HepG2 (cell line): ENCODE measurements around the gene PRR30. TPM values are rescaled to one million over a fixed set of nuclear protein-coding genes. Genes with fewer than 3 reads are reported as not detected.
A peak's percentile ranks its signal among the peaks of the same experiment; 100 is the strongest.

Experiments used
- EED ChIP-seq: sonication (generic); formaldehyde crosslinking; IDR thresholded peaks from 2 replicates; pipeline ENCODE4 v1.5.0; 2020; ENCODE audit warnings: mild to moderate bottlenecking, missing genetic modification reagents
- NFIB ChIP-seq: sonication (generic); formaldehyde crosslinking; IDR thresholded peaks from 2 replicates; pipeline ENCODE4 v1.9.0; 2021; ENCODE audit warnings: missing genetic modification reagents, mild to moderate bottlenecking, borderline replicate concordance
- ZC3H13 ChIP-seq: sonication (generic); formaldehyde crosslinking; IDR thresholded peaks from 2 replicates; pipeline ENCODE4 v1.8.1; 2023; ENCODE audit warnings: mild to moderate bottlenecking, missing genetic modification reagents, moderate library complexity
- ZNF550 ChIP-seq: sonication (generic); formaldehyde crosslinking; IDR thresholded peaks from 2 replicates; pipeline ENCODE4 v1.4.0; 2020; ENCODE audit warnings: mild to moderate bottlenecking, missing genetic modification reagents, borderline replicate concordance
- ZNF562 ChIP-seq: sonication (generic); formaldehyde crosslinking; IDR thresholded peaks from 2 replicates; pipeline ENCODE4 v1.8.0; 2022; ENCODE audit warnings: missing genetic modification reagents, borderline replicate concordance
- polyA plus RNA-seq, 8 experiments: library from polyadenylated mRNA; depleted of rRNA in 3 of 8; stranded (reverse) in 7 of 8; unstranded in 1 of 8; fragments of >200 nt; fragmentation: Illumina TruSeq in 4 of 8; extraction: Trizol in 4 of 8; gene quantifications; 2 replicates each; pipeline versions ENCODE4 v1.2.1 to v1.2.3, GENCODE V29; 2011 to 2016; ENCODE audit warnings: low read depth in 4 of 8, missing spikeins in 1 of 8, mixed read lengths in 1 of 8; ENCODE audit not compliant: insufficient read depth in 1 of 8
- total RNA-seq, 5 experiments: library from RNA; depleted of rRNA; stranded (reverse); fragments of >200 nt; fragmentation: Illumina TruSeq; extraction: Trizol; gene quantifications; 2 replicates each; pipeline ENCODE4 v1.2.3, GENCODE V29; 2016; ENCODE audit warnings: low read depth in 1 of 5
- TF ChIP-seq, protein P1 (sequence below): sonication (generic); formaldehyde crosslinking; IDR thresholded peaks from 2 replicates; pipeline ENCODE4 v1.5.1; 2020; ENCODE audit warnings: mild to moderate bottlenecking, missing genetic modification reagents, moderate library complexity
- TF ChIP-seq, protein P2 (sequence below): sonication (generic); formaldehyde crosslinking; IDR thresholded peaks from 2 replicates; pipeline ENCODE4 v1.4.0; 2020; ENCODE audit warnings: missing genetic modification reagents, mild to moderate bottlenecking, borderline replicate concordance
- TF ChIP-seq, protein P3 (sequence below): sonication (generic); formaldehyde crosslinking; IDR thresholded peaks from one replicate; pipeline ENCODE4 v1.5.1; 2020; ENCODE audit warnings: mild to moderate bottlenecking, missing genetic modification reagents; ENCODE audit errors: not compliant biosample characterization
- TF ChIP-seq, protein P4 (sequence below): IDR thresholded peaks from 2 replicates; pipeline ENCODE4 v1.4.0; 2020; ENCODE audit warnings: mild to moderate bottlenecking, missing genetic modification reagents

The PRR30 gene
- total and polyA plus RNA-seq, 2 of the 13 experiments (the other 11 are each of a cell fraction or from before 2014, with no cell fraction given), result not detected

DNA sequence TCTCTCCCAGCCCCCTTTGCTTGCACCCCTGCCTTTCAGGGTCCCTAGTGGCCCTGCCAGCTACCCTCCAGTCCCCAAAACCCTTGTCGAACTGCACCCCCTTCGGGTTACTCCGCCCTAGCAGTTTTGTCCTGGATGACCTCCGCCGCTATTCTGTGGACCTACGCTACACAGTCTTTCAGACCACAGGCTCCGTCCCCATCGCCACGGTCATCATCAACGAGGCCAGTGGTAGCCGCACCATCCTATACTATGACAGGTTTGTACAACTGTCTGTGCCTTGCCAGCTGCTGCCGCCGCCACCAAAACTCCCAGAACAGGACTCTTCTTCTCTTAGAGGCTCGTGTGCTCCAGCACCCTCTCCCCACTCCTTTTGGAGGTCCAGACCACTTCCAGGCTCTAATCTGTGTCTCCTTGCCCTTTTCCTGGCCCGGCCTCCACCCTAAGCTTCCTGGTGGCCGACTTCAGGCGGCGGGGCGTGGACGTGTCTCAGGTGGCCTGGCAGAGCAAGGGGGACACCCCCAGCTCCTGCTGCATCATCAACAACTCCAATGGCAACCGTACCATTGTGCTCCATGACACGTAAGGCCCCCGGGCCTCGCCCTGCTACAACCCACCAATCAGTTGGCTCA, 44.7 kb downstream of the PRR30 start (continued):
- TF ChIP-seq, protein P1, sequence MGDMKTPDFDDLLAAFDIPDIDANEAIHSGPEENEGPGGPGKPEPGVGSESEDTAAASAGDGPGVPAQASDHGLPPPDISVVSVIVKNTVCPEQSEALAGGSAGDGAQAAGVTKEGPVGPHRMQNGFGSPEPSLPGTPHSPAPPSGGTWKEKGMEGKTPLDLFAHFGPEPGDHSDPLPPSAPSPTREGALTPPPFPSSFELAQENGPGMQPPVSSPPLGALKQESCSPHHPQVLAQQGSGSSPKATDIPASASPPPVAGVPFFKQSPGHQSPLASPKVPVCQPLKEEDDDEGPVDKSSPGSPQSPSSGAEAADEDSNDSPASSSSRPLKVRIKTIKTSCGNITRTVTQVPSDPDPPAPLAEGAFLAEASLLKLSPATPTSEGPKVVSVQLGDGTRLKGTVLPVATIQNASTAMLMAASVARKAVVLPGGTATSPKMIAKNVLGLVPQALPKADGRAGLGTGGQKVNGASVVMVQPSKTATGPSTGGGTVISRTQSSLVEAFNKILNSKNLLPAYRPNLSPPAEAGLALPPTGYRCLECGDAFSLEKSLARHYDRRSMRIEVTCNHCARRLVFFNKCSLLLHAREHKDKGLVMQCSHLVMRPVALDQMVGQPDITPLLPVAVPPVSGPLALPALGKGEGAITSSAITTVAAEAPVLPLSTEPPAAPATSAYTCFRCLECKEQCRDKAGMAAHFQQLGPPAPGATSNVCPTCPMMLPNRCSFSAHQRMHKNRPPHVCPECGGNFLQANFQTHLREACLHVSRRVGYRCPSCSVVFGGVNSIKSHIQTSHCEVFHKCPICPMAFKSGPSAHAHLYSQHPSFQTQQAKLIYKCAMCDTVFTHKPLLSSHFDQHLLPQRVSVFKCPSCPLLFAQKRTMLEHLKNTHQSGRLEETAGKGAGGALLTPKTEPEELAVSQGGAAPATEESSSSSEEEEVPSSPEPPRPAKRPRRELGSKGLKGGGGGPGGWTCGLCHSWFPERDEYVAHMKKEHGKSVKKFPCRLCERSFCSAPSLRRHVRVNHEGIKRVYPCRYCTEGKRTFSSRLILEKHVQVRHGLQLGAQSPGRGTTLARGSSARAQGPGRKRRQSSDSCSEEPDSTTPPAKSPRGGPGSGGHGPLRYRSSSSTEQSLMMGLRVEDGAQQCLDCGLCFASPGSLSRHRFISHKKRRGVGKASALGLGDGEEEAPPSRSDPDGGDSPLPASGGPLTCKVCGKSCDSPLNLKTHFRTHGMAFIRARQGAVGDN (CRISPR knock-in tag), result peak; percentile 75
- peak; percentile 12; the same call in 1 of the 2 replicates for TF ChIP-seq ZNF550
- TF ChIP-seq, protein P2, sequence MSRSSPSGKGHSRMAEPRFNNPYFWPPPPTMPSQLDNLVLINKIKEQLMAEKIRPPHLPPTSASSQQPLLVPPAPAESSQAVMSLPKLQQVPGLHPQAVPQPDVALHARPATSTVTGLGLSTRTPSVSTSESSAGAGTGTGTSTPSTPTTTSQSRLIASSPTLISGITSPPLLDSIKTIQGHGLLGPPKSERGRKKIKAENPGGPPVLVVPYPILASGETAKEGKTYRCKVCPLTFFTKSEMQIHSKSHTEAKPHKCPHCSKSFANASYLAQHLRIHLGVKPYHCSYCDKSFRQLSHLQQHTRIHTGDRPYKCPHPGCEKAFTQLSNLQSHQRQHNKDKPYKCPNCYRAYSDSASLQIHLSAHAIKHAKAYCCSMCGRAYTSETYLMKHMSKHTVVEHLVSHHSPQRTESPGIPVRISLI (CRISPR knock-in tag), result no peak
- TF ChIP-seq, protein P3, sequence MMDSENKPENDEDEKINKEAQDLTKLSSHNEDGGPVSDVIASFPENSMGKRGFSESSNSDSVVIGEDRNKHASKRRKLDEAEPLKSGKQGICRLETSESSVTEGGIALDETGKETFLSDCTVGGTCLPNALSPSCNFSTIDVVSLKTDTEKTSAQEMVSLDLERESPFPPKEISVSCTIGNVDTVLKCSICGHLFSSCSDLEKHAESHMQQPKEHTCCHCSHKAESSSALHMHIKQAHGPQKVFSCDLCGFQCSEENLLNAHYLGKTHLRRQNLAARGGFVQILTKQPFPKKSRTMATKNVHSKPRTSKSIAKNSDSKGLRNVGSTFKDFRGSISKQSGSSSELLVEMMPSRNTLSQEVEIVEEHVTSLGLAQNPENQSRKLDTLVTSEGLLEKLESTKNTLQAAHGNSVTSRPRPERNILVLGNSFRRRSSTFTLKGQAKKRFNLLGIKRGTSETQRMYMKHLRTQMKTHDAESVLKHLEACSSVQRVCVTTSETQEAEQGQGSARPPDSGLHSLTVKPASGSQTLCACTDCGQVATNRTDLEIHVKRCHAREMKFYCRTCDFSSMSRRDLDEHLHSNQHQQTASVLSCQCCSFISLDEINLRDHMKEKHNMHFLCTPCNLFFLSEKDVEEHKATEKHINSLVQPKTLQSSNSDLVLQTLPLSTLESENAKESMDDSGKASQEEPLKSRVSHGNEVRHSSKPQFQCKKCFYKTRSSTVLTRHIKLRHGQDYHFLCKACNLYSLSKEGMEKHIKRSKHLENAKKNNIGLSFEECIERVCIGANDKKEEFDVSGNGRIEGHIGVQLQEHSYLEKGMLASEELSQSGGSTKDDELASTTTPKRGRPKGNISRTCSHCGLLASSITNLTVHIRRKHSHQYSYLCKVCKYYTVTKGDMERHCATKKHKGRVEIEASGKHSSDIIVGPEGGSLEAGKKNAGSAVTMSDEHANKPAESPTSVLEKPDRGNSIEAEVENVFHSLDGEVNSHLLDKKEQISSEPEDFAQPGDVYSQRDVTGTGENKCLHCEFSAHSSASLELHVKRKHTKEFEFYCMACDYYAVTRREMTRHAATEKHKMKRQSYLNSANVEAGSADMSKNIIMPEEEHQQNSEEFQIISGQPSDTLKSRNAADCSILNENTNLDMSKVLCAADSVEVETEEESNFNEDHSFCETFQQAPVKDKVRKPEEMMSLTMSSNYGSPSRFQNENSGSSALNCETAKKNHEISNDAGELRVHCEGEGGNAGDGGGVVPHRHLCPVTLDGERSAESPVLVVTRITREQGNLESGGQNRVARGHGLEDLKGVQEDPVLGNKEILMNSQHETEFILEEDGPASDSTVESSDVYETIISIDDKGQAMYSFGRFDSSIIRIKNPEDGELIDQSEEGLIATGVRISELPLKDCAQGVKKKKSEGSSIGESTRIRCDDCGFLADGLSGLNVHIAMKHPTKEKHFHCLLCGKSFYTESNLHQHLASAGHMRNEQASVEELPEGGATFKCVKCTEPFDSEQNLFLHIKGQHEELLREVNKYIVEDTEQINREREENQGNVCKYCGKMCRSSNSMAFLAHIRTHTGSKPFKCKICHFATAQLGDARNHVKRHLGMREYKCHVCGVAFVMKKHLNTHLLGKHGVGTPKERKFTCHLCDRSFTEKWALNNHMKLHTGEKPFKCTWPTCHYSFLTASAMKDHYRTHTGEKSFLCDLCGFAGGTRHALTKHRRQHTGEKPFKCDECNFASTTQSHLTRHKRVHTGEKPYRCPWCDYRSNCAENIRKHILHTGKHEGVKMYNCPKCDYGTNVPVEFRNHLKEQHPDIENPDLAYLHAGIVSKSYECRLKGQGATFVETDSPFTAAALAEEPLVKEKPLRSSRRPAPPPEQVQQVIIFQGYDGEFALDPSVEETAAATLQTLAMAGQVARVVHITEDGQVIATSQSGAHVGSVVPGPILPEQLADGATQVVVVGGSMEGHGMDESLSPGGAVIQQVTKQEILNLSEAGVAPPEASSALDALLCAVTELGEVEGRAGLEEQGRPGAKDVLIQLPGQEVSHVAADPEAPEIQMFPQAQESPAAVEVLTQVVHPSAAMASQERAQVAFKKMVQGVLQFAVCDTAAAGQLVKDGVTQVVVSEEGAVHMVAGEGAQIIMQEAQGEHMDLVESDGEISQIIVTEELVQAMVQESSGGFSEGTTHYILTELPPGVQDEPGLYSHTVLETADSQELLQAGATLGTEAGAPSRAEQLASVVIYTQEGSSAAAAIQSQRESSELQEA, result no peak
- TF ChIP-seq NFIB (CRISPR knock-in tag), result peak; percentile 86; the same call in 1 of the 2 replicates
- TF ChIP-seq ZNF562 (CRISPR knock-in tag), result no peak
- no peak for TF ChIP-seq EED
- TF ChIP-seq ZC3H13 (CRISPR knock-in tag), result peak; percentile 45
- TF ChIP-seq, protein P4, sequence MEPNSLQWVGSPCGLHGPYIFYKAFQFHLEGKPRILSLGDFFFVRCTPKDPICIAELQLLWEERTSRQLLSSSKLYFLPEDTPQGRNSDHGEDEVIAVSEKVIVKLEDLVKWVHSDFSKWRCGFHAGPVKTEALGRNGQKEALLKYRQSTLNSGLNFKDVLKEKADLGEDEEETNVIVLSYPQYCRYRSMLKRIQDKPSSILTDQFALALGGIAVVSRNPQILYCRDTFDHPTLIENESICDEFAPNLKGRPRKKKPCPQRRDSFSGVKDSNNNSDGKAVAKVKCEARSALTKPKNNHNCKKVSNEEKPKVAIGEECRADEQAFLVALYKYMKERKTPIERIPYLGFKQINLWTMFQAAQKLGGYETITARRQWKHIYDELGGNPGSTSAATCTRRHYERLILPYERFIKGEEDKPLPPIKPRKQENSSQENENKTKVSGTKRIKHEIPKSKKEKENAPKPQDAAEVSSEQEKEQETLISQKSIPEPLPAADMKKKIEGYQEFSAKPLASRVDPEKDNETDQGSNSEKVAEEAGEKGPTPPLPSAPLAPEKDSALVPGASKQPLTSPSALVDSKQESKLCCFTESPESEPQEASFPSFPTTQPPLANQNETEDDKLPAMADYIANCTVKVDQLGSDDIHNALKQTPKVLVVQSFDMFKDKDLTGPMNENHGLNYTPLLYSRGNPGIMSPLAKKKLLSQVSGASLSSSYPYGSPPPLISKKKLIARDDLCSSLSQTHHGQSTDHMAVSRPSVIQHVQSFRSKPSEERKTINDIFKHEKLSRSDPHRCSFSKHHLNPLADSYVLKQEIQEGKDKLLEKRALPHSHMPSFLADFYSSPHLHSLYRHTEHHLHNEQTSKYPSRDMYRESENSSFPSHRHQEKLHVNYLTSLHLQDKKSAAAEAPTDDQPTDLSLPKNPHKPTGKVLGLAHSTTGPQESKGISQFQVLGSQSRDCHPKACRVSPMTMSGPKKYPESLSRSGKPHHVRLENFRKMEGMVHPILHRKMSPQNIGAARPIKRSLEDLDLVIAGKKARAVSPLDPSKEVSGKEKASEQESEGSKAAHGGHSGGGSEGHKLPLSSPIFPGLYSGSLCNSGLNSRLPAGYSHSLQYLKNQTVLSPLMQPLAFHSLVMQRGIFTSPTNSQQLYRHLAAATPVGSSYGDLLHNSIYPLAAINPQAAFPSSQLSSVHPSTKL (CRISPR knock-in tag), result no peak
